Muscle layer of duodenum (tissue), 2 donors: ENCODE data around the gene ELF1.
"Not testable (repeated sequence)": the region's sequence is repeated elsewhere in the genome, so short reads cannot be mapped to it uniquely, and the experiment has no call there.

ENCODE experiments used
- H3K27ac ChIP-seq: one replicate; pipeline ENCODE4 v1.7.0; 2013; ENCODE audit warnings: mild to moderate bottlenecking, low read length
- H3K27me3 ChIP-seq: one replicate; pipeline ENCODE4 v1.7.0; 2013; ENCODE audit warnings: low read depth, mild to moderate bottlenecking, control low read depth, low read length
- H3K36me3 ChIP-seq, 2 donors: one replicate each; pipeline ENCODE4 v1.7.0; 2013; ENCODE audit warnings: low read length in 2 of 2, control low read depth in 1 of 2, mild to moderate bottlenecking in 1 of 2; ENCODE audit not compliant: insufficient read depth in 2 of 2, control insufficient read depth in 1 of 2
- H3K4me1 ChIP-seq, 2 donors: one replicate each; pipeline ENCODE4 v1.7.0; 2013; ENCODE audit warnings: low read length in 2 of 2, mild to moderate bottlenecking in 2 of 2, control low read depth in 1 of 2, moderate library complexity in 1 of 2; ENCODE audit not compliant: insufficient read depth in 2 of 2, control insufficient read depth in 1 of 2
- H3K4me3 ChIP-seq, 2 donors: one replicate each; pipeline ENCODE4 v1.7.0; 2013; ENCODE audit warnings: low read length in 2 of 2, low read depth in 1 of 2, mild to moderate bottlenecking in 1 of 2
- H3K9me3 ChIP-seq, 2 donors: one replicate each; pipeline ENCODE4 v1.7.0; 2013; ENCODE audit warnings: low read length in 2 of 2, control low read depth in 1 of 2, mild to moderate bottlenecking in 1 of 2; ENCODE audit not compliant: control insufficient read depth in 1 of 2
- donor health status: healthy.

Gene ELF1

DNA sequence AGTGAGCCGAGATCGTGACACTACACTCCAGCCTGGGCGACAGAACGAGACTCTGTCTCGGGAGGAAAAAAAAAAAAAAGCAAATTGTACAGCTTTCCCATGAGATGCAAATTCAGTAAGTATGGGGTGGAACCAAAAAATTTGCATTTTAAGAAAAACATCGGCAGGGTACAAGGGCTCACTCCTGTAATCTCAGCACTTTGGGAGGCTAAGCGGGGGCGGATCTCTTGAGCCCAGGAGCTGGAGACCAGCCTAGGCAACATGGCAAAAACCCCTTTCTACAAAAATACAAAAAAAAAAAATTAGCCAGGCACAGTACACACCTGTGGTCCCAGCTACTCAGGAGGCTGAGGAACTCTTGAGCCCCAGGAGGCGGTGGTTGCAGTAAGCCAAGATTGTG, 91.2 kb downstream of the ELF1 start:
- Histone ChIP-seq H3K4me3 (no peak overlapping the region), H3K27ac (no peak overlapping the region), H3K36me3 (peaks cover 10 to 15% of the 10 kb centered on the region in 2 donors), H3K9me3 (no peaks in the 10 kb centered on the region), H3K27me3 (no peaks in the 10 kb centered on the region), H3K4me1 (no peaks in the 10 kb centered on the region)

- H3K36me3 ChIP-seq, result peaks cover 0 to 2% of the 10 kb centered on the region in 2 donors
- no peaks in the 10 kb centered on the region for H3K9me3 ChIP-seq
- H3K4me3 ChIP-seq, result no peak overlapping the region
- H3K27me3 ChIP-seq, result no peaks in the 10 kb centered on the region
- H3K4me1 ChIP-seq, result peaks cover 3 to 8% of the 10 kb centered on the region in 2 donors
- no peak overlapping the region for H3K27ac ChIP-seq
These were observed 95.2 kb downstream of the ELF1 start for GRCh38 chr13:40923867-40924266.

GRCh38 chr13:40922437-40923040, 96.6 kb downstream of the ELF1 start:
- Histone ChIP-seq H3K27ac (no peak overlapping the region), H3K36me3 (no peaks in the 10 kb centered on the region), H3K4me3 (peak overlapping the region in 1 of 2 donors; percentile 7), H3K9me3 (no peaks in the 10 kb centered on the region), H3K4me1 (peaks cover 3 to 8% of the 10 kb centered on the region in 2 donors), H3K27me3 (no peaks in the 10 kb centered on the region)

DNA sequence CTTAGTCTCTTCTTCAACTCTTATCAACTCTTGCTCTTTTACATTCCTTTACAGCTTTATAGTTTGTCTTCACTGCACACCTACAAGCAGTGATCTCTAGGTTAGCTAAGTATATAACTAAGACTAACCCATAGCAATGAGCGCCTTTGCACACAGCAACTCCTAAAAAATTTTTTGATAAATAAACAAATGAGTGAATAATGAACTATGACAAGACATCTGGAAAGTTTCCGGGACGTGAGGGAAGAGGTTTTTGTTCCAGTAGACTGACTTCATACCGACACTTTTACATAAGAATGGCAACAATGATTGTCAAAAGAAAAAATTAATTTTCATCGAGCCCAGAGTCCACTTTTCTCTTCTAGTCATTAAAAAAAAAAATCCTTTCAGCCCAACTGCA, 98.3 kb downstream of the ELF1 start:
- no peaks in the 10 kb centered on the region for H3K36me3 ChIP-seq
- peak overlapping the region; percentile 81 to 86 for H3K4me3 ChIP-seq
- no peaks in the 10 kb centered on the region for H3K27me3 ChIP-seq
- H3K27ac ChIP-seq, result peak overlapping the region; percentile 82
- H3K9me3 ChIP-seq, result no peaks in the 10 kb centered on the region
- H3K4me1 ChIP-seq, result peaks cover 3 to 8% of the 10 kb centered on the region in 2 donors

GRCh38 chr13:40919901-40920300, 99.2 kb downstream of the ELF1 start:
- not testable (repeated sequence) for H3K36me3 ChIP-seq, H3K9me3 ChIP-seq, H3K27ac ChIP-seq, H3K27me3 ChIP-seq, H3K4me3 ChIP-seq, H3K4me1 ChIP-seq

DNA sequence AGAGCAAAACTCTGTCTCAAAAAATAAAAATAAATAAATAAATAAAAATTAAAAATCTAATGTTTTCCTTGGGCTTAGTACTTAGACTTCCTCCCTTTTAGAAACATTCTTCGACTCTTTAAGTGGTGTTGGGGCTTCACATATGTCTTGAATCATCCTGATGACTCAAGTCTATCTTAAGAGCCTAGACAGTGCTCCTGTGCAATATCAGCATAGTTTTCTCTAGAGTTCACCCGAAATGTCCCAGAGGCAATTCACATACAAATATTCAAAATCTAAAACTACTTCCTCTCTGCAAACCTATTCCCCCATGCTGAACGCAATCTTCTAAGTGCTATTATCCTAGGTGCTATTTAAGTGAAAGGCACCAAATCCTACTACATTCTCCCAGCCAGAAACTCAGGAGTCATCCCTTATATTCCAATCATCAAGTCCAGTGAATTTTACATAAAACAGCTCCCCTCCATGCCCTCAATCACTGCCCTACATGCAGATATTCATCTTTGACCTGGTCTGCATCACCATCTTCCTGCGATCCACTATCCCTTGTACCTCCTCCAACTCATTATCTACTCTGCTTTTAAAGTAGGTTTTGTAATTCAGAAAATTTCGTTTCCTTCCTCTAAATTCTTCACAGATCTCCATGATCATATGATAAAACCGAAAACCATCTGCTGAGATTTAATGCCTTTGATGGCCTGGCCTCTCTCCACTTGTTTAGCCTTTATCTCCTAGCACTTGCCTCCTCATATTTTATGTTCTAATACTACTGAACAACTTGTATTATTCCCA, 102.7 kb downstream of the ELF1 start:
- Histone ChIP-seq H3K36me3 (no peaks in the 10 kb centered on the region), H3K27me3 (no peaks in the 10 kb centered on the region), H3K4me3 (no peak overlapping the region), H3K27ac (no peak overlapping the region), H3K9me3 (no peaks in the 10 kb centered on the region), H3K4me1 (peaks cover 3 to 8% of the 10 kb centered on the region in 2 donors)

DNA sequence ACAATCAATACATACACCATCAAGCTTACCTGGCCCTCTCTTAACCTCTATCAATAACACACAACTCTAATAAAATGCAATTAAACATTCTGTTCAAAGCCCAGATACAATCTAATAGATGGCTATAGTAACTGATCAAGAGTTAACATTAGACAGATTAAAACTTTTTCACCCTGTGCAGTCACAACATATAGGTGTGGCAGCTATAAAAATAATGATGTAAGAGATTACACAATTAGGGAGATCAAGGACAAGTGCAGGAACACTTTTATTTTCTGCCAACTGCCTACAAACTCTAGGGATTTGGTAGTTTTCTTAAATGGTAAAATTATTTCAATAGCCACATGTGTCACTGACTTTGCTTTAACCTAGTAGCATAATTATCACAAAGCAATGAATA, 104.3 kb downstream of the ELF1 start:
- H3K4me1 ChIP-seq, H3K27ac ChIP-seq, H3K27me3 ChIP-seq, H3K36me3 ChIP-seq, H3K9me3 ChIP-seq, H3K4me3 ChIP-seq: not testable (repeated sequence)

DNA sequence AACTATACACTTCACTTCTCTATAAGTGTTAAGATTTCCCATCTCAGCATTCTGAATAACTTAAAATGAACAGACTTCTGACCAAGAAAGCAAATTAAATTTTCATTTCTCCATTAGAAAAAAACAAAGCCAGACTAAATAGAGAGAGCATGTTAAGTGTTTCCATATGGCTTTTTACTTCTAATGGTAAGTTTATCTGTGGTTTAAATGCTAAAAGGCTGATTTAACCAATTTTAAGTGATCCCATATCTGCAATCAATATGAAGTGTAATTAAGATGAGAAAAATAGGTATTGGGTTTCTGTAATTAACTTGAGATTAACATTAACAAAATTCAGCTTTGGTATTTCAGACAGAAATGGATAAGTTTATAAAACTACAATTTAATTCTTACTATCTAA, 107.8 kb downstream of the ELF1 start:
- Histone ChIP-seq H3K9me3 (no peaks in the 10 kb centered on the region), H3K4me1 (no peaks in the 10 kb centered on the region), H3K27ac (no peak overlapping the region), H3K27me3 (no peaks in the 10 kb centered on the region), H3K4me3 (no peak overlapping the region), H3K36me3 (no peaks in the 10 kb centered on the region)

DNA sequence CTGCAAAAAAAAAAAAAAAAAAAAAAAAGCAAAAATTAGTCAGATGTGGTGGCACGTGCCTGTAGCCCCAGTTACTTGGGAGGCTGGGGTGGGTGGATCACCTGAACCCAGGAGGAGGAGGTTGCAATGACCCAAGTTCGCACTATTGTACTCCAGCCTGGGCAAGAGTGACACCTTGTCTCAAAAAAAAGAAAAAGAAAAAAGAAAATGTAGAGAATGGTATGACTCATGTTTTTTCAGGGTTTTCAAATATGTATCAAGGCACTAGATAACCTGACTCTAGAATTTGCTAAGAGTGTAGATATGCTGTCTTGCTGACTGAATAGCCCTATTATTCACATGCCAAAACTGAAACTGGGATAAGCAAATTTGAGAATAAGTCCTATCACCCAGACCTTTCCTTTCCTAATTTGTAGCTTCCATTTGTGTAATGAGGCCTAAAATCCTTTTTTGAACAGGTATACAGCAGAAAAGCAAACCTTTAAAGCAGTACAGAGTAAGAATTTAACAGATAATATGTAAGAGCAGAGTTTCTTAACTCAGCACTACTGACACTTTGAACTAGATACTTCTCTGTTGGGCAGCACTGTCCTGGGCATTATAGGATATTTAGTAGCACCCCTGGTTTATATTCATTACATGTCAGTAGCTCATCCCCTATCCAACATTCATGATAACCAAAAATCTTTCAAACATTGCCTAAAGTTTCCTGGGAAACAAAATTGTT, 108.6 kb downstream of the ELF1 start:
- Histone ChIP-seq H3K27me3 (no peaks in the 10 kb centered on the region), H3K27ac (no peak overlapping the region), H3K36me3 (no peaks in the 10 kb centered on the region), H3K4me1 (no peaks in the 10 kb centered on the region), H3K9me3 (no peaks in the 10 kb centered on the region), H3K4me3 (no peak overlapping the region)

GRCh38 chr13:40909541-40910200, 109.4 kb downstream of the ELF1 start:
- not testable (repeated sequence) for H3K27me3 ChIP-seq, H3K4me1 ChIP-seq, H3K9me3 ChIP-seq, H3K36me3 ChIP-seq, H3K4me3 ChIP-seq, H3K27ac ChIP-seq

DNA sequence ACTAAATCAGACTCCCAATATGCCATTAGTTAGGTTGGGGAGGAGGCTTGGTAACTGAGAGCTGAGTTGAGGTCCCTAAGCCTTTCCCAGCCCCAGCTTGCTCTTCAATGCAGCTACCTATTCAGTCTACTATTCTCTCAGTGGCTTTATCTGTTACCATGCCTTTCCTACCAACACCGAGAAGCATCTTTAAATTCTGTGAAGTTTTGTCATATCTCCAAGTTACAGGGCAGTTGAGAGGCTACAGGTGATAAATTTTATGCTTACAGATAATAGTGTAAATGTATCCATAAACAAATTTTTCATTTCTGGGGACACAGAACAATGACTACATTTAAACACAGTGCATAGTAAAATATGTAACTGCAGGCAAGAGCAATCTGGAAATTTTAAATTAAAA, 110.6 kb downstream of the ELF1 start:
- Histone ChIP-seq H3K4me3 (no peak overlapping the region), H3K36me3 (no peaks in the 10 kb centered on the region), H3K9me3 (no peaks in the 10 kb centered on the region), H3K27ac (no peak overlapping the region), H3K4me1 (no peaks in the 10 kb centered on the region), H3K27me3 (no peaks in the 10 kb centered on the region)
